Measurements from ENCODE around the gene ATP2A3.

ATP2A3 gene

DNA sequence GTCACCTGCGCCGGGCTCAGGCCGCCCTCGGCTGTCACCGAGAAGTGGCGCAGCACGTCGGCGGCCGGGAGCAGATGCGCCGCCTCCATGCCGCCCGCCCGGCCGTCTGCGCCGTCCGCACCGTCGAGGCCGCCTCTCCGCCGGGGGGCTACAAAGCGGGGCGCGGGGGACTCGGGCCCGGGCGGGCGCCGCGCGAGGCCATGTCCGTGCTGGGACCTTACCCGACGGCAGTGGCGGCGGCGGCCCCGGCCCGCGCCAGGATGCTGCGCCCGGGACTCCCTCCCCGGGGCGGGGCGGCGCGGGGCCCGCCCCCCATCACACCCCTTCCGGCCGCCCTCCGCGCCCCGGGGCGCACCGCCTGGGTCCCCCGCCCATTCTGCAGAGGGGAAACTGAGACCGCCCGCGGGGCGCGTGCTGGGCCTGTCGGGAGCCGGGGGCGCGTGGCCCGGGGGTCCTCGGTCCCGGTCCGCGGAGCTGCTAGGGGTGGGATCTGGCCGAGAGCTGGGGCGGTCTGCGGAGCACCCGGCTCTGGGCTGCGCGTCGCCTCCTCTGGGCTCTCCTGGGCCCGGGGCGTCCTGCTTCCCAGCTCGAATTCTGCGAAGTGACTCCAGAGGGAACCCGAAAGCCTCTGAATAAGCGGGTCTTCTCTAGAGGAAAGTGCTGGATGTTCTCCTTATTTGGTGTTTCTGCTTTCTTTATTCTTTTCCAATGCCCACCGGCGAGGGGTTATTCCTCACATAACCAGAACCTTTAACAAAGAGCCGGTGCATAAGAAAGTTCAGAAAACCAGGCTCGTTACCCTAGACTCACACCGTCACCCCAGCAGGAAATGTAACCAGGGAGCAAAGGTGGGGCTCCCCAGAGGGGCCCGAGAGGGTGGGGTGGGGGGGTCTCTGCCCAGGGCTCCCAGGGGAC, at the start of gene ATP2A3:
Gene ATP2A3 (minus strand): TSS at position 235 of the 915 bp plus-strand sequence. CDS start 146 bp downstream, at position 89.
- peak; percentile 63 for DNase-seq (ENCODE audit: low spot score)

DNA sequence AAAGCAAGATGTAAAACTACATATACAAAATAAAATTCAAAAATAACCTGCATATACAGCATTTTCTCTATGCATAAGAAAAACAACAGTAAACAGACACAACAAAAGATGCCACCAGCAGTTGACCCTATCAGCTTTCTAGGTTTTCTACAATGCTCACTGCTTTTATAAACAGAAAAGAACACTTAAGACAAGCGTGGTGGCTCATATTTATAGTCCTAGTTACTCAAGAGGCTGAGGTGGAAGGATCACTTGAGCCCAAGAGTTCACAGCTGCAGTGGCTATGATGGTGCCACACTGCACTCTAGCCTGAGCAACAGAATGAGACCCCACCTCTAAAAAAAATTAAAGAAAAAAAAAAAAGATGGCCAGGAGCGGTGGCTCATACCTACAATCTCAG, 46.5 kb upstream of the ATP2A3 start:
- DNase-seq (ENCODE audit: low spot score): no peak

DNA sequence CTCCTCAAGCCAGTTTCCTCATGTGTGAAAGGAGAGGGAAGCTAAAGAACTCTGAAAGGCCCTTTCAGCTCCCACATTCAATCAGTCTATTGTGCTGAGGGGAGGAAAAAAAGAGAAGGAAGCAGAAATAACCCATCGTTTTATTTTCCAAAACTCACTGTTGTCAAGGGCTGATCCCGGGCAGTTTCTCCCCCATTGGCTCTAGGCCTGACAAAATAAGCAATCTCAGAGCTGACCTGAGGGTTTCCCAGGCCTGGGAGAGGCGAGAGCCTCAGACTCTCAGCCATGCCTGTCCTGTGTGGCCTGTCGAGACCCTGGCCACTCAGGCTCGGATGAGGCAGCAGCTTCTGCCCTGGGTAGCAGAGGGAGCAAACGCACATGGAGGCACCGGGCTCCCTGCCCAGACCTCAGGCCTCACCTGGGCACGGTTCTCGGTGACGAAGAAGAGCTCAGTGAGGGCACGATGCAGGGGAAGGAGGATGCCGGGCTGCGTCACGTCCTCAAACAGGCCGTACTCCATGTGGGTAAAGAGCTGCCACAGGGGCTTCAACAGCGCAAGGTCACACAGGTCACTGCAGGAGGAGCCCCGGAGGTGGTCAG, 45.0 kb upstream of the ATP2A3 start:
- DNase-seq (ENCODE audit: low spot score): no peak

DNA sequence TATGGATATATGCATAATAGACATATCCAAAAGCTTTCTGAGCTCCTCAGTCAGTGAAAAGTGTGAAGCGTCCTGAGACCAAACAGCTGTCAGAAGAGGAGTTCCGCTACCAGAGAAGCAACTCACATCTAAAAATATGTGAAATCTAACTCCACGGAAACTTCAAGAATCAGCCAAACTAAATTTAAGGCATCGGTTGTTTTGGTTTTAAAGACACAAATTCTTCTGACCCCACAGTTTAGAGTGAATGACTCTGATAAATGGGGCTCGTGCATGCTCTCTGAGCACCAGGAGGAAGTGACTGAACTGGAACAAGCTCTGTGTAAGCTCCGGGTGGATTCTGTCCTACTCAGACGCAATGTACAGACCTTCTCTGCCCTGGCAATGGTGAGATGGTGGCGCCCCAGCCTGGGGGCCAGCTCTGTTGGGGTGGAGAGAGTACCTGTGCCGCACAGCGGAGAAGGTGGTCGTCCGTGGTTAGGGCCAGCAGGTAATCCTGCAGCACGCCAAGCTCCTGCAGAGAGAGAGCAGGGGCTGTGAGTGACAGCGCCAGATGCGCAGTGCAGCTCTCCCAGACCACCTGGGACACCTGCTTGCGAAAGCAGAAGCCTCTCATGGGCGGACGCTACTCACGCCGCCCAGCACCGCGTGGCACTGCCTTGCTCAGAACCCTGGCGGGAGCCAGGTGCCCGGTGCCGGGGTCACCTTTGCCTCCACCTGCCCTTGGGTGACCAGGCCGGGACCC, 44.4 kb upstream of the ATP2A3 start:
- DNase-seq (ENCODE audit: low spot score): no peak

DNA sequence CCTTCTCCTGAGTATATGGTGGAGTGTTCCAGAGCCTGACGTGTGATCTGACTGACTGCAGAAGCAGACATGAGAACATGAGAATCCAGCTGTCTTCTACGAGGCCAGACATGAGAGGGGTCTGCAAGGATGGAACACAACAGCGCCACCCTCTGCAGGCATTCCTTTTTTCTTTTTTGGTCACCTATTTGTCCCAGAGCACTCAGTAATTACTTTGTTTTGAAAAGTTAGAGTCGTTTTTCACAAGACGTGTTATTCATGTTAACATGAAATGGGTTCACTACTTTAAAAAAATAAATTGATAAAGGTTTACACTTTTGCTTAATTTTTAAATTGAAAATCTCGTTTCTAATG, 43.8 kb upstream of the ATP2A3 start:
- DNase-seq (ENCODE audit: low spot score): no peak

DNA sequence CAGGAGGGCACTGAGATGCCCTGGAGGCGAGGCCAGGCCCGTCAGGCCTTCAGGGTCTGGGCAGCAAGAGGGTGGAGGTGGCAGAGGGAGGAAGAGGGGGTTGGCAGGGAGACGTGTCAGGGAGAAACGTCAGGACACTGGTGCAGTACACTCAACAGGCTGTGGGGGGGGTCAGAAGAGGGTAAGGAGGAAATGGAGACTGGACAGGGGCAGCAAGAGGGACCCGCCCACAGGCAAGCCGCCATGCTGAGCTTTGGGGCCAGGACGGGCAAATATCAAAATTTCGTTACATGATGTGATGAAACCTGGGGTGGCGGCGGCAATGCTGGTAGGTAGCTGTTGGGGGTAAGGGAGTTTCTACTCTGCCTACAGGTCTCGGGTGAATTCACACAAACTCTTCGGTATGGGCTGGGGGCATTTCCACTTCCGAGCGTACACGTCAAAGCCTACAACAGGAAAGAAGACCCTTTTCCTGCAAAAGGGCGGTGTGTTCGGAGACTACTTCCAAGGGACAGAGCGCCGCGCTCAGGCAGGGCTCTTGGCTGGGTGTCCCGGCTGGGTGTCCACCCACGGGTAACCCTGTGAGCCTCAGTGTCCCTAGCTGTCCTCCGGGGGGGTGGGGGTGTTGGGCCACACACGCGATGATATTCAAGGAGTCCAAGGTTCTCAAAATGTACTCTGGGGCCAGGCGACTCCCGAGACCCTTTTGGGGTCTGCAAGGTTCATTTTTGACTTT, 43.3 kb upstream of the ATP2A3 start:
- DNase-seq (ENCODE audit: low spot score): no peak

DNA sequence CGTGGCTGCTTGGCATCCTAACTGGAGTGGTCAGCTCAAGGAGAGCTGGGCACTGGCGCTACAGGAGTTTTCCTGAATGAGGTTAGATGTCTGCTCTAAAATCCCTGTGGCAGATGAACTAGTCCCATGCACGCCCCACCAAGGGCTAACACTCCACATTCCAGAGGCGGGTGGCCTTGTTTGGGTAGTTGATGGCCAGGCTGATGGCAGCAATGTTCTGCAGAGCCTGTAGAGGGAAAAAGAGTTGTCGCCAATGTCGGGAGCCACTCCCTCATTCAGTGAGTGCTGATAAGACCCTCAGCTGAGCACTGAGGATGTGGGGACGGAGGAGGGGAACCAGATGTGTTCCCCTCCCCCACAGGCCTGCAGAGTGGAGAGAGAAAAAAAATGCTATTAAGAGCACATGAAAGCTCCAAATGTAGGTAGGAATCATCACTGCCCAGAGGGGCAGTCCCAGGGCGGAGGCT, 42.5 kb upstream of the ATP2A3 start:
- no peak for DNase-seq (ENCODE audit: low spot score)

DNA sequence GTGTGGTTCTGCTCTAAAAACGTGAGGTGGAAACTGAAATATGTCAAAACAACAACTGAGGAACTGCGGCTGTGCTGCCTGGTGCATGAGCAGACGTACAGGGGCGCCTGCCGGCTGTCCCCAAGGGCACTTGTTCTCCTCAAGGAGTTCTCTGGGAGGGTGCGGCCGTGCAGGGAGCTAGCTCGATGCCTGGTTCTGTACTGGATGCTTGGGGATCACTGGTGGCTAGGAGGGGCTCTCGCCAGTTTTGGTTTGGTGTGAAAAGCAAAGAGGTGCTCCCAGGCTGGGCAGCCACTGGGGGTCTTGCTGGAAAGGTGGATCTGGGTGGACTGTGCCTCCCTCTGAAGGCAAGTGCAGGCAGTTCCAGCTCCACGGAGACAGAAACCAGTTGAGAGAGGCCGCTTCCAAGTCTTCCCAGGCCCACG, 41.9 kb upstream of the ATP2A3 start:
- no peak for DNase-seq (ENCODE audit: low spot score)

DNA sequence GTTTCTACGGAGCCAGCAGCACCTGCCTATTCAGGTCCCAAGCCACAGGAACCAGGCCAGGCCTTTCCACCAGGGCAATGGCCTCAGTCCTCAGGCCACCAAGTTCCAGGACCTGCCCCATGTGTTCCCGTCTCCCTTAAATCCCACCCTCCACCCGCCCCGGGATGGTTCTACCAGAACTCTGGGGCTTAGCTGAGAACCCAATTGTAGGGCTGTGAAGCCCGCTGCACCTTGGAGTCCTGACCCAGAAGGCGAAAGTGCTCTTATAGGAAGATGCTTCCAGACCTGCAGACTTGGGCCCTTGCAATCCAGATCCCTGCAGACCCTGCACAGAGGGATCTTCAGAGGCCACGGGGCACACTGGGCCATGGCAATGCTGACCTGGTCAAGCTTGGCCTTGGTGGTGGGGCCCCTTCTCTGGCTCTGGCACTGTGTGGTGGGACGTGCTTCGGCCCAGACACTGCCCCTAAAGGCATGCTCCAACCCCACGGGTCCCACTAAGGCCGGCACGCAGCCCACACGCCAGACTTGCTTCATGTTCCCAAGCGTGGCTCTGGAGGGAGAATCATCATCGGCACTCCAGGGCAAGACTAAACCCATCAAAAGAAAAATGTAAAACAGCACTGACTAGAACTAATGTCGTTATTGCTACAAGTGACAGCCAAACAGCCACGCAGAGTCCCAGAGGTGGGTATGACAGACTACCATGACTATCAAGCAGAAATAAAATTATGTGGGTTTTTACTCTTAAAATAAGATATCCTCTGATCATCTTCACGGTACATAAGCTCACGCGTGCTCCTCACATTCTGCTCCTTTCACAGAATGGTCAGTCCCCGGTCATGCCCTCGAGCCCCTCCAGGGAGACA, 41.3 kb upstream of the ATP2A3 start:
- no peak for DNase-seq (ENCODE audit: low spot score)

DNA sequence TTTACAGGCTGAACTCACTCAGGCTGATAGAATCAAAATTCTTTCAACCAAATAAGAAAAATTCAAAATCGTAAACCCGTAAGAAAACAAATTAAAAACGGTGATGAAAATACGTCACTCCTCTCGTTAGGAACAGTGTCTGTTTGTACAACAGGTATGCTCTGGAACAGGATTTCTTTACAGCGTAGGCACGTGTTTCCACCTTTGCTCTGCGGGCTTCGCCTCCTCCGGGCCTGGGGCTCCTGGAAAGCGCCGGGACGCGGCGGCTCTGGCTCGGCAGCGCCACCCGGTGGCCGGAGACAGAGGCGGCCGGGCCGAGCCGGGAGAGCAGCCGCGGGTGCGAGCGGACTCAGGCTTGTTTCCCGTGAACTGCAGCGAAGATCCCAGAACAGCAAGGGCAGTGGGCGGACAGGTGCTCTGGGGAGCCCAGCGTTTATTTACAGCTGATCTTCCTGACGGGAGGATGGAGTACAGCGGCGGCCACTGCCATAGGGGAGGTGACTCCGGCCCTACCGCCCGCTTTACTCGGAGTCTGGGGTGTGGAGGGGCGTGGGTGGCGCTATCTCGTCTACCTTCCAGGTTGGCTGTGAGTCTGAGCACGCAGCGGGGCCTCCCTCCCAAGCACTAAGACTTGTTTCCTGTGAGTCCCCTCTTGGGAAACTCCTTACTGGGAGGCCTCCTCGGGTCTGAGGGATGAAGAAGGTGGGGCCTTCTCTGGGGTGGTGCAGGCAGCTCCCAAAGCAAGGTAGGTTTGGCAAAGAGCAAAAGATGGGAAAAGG, 40.5 kb upstream of the ATP2A3 start:
- DNase-seq (ENCODE audit: low spot score): peak; percentile 65

DNA sequence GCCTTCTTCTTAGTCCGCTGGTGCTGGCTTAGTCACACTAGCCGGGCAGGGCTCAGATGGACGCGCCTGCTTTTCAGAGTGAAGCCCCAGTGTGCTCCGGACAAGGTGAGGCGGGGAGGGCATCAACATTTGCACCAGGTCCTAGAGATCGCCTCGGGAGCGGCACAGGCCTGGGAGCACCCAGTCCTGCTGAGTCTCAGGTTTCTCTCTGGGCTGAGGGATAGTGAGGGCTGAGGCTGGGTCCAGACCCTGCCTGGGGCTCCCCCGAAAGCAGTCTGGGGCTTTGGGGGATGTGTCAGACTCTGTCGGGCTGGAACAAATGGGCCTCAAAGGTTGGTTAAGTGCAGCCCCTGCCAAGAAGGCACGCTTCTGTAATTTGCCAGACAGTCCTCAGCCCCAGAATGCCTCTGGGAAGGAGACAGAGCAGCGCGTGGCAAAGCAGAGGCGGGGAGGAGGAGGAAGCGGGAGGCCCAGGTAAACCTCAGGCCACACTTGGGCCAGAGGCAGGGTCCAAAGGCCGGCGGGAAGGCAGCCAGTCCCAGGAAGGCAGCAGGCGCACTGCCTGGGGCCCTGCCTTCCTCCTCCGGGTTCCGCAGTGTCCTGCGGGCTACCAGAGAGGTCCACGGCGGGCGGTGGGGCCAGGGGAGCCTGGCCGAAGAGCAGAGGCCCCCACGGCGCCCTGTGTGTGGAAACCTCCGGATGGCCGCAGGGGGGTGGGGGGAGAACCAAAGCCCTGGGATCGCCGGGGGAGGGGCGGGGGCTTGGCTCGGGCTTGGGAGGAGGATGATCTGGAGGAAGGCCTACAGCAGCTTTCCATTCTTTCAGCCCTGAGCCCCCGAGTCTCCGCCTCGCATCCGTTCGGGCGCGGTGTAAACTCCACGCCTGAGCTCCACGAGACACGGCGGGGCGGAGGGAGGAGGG, 39.5 kb upstream of the ATP2A3 start:
- DNase-seq (ENCODE audit: low spot score): no peak

DNA sequence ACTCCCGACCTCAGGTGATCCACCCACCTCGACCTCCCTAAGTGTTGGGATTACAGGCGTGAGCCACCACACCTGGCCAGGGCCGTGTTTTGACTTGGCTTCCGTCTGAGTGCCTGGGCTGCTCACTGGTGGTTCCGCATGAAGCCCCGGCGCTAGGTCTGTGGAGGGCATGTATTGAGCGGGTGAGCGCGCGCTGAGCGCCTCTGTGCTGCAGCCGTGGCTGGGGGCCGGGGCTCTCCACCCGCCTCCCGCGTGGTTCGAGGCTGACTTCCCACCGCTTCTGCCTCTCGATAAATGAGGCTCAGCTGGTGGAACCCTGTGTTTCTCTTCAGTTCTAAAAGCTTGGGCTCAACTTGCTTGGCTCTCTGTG, 38.9 kb upstream of the ATP2A3 start:
- DNase-seq (ENCODE audit: low spot score): no peak

DNA sequence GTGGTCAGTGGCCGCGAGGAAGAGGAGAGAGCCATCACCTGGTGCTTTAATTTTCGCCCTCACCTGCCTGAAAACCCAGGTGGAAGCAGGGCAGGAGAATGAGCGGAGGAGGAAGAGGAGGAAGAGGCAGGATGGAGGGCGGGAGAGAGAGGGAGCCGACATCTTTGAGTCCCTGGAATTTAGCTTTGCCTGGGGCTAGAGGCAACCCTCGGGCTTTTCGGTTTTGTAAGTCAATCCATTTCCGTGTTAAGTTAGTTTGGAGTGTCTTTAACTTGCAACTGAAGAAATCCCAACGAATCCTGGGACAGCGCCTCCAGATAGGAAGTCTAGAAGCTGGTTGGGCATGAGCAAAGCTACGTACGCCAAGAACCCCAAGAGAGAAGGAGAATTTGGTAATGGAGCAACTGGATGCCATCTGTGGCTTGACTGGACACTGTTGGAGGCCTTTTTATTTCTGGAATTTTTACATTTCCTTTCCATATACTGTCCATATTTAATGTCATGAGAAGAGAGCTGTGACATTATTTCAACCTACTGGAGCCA, 36.9 kb upstream of the ATP2A3 start:
- DNase-seq (ENCODE audit: low spot score): no peak

DNA sequence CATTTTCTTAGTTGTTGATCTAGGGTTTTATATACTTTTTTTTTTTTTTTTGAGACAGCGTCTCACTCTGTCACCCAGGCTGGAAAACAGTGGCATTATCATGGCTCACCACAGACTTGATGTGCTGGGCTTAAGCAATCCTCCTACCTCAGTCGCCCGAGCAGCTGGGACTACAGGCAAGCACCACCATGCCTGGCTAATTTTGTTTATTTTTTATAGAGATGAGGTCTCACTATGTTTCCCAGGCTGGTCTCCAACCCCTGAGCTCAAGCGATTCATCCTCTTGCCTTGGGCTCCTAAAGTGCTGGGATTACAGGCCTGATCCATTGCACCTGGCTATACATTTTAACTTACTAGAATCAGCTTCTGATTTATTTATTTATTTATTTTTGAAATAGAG, 34.2 kb upstream of the ATP2A3 start:
- no peak for DNase-seq (ENCODE audit: low spot score)

DNA sequence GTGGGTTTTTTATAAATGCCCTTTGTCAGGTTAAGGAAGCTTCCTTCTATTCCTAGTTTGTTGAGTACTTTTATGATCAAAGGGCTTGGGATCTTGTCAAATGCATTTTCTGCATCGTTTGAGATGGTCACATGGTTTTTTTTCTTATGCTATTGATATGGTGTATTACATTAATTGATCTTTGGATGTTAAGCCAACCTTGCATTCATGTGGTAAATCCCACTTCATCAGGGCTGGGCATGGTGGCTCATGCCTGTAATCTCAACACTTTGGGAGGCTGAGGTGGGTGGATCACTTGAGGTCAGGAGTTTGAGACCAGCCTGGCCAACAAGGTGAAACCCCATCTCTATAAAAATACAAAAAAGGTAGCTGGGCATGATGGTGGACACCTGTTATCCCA, 30.8 kb upstream of the ATP2A3 start:
- DNase-seq (ENCODE audit: low spot score): no peak

DNA sequence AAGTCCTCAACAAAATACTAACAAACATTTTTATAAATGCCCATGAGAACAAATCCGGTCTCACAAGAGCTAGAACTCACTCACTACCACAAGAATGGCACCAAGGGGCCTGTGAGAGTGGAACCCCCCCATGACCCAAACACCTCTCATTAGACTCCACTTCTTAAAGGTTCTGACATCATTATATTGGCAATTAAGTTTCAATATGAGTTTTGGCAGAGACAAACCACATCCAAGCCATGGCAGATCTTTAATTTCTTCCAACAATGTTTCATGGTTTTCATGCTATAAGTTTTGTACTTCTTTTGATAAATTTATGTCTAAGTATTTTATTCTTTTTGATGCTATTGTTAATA, 30.0 kb upstream of the ATP2A3 start:
- DNase-seq (ENCODE audit: low spot score): no peak

DNA sequence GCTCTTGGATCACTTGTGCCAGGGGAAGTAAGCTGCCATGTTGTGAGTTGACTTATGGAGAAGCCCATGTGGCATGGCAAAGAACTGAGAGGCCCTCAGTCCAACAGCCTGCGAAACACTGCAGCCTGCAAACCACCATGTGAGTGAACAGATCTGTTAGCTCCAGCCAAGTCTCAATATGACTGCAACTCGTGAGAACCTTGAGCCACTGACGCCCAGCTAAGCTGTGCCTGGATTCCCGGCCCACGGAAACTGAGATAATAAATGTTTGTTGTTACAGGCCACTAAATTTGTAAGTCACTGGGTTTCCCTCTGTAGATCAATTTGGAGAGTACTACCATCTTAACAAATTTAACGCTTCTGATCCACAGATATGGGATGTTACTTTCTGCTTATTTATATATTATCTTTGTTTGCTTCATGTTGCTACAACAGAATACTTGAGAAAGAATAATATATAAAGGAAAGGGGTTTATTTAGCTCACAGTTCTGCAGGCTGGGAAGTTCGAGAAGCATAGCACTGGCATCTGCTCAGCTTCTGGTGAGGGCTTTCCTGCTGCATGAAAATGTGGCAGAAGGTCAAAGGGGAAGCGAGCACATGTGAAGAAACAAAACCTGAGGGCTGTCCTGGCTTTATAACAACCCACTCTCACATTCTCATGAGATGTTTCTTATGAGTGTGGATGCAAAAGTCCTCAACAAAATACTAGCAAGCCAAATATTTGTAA, 29.4 kb upstream of the ATP2A3 start:
- DNase-seq (ENCODE audit: low spot score): no peak

DNA sequence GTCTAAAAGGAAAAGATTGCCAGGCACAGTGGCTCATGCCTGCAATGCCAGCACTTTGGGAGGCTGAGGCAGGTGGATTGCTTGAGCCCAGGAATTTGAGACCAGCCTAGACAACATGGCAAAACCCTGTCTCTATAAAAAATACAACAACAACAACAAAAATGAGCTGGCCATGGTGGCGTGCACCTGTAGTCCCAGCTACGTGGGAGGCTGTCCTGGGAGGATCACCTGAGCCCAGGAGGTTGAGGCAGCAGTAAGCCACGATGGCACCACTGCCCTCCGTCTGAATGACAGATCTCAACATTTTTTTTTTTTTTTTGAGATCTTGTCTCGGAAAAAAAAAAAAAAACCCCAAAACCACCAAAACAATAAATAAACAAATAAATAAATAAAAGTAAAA, 28.1 kb upstream of the ATP2A3 start:
- no peak for DNase-seq (ENCODE audit: low spot score)
